Mesenteric fat pad (tissue), 1 donor: Measurements from ENCODE around the gene CSTPP1. TPM values are rescaled to one million over a fixed set of nuclear protein-coding genes. Genes with fewer than 3 reads are reported as not detected.

Experiments used
- DNase-seq: peaks from one replicate; pipeline ENCODE4 v3.0.0-alpha.2; 2020; ENCODE audit warnings: low spot score
- total RNA-seq: library from RNA; stranded (reverse); fragmentation: NEBNext Ultra II Directional; extraction: Animal tissue kit (Norgen Biotek cat#: 25700); gene quantifications from one replicate; pipeline ENCODE4 v1.2.1, GENCODE V29; 2021
- donor health status: DM: yes; HTN: yes; CAD: no.

Gene CSTPP1
- total RNA-seq, 1 donor from 2014 or later: 15.3 TPM

DNA sequence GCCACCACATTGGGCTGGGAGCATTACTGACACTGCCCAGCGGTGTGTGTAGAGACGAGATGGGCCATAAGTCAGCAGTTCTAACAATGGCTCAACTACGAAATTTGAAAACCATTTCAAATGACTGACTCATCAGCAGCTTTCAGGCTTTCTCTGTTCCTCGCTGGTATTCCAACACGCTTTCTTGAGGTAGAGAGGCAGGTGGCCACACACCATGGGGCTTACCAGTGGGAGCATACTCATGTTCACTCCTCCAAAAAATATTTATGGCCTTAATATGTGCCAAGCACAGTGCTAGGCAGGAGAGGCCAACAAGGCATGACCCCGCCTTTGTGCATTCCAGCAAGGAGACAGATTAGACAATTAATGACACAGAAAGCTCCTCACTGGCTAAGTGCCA, 219.8 kb downstream of the CSTPP1 start:
- no peak for DNase-seq

DNA sequence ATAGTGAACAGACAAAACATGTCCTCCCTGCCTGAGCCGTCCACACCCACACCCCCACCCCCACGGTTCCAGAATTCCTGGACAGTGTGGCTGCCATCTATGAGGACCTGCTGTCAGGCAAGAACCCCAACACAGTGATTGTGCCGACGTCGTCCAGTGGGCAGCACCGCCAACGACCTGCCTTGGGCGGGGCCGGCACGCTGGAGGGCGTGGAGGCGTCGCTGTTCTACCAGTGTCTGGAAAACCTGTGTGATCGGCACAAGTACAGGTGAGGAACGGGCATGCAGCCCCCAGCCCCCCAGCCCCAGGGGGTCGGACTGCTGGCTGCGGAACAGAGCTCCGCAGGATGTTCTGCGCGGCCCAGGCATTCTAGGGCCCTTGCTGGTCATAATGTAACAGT, 220.4 kb downstream of the CSTPP1 start:
- no peak for DNase-seq

DNA sequence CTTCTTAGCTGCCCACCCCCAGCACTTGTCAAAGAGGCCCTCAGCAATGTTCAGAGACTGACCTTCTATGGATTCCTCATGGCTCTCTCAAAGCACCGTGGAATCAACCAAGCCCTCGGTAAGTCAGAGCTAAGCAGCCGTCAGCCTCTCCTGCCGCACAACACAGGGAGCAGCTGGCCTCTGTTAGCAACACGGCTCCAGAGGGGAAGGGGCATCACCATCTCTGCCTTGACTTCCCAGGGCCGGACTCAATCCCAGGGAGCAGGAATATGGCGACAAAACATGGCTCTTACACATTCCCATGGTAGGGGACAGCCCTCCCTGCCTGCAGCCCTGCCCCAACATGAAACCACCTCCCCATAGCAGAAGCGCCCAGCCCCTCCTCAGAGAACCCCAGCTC, 221.2 kb downstream of the CSTPP1 start:
- no peak for DNase-seq

DNA sequence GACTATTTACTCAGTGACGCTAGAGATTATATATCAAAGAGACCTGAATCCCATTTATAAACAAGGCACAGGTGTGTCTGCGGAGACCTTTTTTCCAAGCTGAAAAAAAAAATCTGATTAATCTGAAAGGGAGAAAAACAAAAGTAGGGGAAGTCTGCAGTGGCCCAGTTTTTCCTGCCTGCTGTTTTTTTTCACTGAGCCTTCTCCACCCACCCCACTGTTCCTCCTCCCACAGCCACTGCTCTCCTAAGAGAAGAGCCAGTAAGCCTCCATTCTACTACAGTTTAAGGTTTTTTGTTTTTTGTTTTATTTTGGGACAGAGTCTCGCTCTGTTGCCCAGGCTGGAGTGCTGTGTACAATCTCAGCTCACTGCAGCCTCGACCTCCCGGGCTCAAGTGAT, 221.7 kb downstream of the CSTPP1 start:
- no peak for DNase-seq

DNA sequence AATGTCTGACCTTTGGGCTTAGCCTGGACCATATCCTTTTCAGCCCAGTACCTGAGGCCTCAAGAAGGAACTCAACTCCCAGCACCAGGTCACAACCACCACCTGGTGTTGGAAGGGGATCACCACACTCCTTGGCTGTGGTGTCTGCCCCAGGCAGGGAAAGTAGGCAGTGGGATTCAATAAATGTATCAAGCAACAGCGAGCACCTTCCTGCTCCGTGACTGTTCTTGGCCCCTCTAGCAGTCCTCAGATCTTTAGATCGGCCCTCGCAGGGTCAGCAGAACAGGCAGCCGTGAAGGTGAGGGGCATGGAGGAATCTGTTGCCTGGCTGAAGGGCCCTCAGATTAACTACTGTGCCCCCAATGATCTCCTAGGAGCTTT, 224.2 kb downstream of the CSTPP1 start:
- DNase-seq: no peak

DNA sequence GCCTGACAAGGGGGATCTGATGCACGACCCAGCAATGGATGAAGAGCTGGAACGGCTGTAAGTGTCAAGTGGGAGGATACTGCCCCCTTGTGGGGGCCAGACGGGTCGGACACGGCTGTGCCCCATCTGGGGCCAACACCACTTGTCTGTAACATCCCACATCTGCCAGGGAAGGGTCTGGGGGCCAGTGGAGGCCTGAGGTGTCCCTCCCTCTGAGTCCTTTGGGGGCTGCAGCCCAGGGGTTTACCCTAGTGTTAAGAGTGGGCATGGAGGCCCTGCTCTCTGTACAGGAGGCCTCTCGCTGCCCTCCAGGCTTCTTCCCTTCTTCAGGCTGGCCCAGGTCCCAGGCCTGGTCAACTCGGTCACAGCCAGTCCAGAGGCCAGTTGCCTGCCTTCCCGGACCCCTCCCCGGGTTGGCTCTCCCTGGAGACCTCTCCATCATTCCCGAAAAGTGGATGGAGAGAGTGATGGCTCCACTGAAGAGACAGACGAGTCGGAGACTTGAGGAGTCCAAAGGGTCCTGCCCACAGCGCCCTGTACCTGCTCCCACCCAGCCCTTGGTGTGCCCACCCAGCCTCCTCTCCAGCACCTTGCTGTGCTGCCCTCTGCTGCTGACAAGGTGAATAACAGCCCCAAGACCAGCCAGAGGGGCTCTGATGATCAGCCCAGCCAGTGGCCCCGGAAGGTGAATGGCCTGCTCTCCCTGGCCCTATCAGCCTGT, 224.7 kb downstream of the CSTPP1 start:
- no peak for DNase-seq

DNA sequence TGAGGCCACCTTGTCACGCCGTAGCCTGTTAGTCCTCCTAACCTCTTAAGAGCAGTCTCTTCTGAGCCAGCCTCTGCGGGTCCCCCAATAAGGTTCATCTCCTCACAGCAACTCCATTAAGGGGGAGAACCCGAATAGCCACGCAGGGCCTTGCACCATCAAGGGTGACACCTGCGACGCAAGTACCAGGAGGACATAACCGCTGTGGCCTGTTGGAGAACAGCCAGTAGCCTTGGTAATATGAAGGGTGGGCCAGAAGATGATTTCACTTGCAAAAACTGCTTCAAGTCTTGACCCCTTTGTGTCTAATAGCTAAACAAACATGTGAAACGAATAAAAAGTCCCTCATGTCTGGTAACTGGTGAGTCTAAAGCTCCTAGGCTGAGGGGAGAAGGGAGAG, 225.3 kb downstream of the CSTPP1 start:
- DNase-seq: no peak

DNA sequence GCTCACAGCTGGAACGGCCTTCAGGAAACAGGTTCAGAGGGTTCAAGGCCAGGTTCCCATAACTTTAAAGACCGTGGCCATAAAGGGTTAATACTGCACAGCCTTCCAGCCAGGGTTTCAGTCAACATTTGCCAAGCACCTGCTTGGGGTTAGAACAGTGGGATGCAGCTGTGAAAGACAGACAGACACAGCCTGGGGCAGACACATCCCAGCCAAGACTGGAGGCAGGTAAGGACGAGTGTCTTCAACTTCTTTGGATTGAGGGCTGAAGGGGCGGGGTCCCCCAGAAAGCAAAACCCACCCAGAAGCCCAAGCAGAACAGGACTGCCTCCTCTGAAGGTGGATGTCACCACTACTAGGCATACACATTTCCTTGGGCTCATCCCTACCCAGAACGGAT, 225.9 kb downstream of the CSTPP1 start:
- no peak for DNase-seq

DNA sequence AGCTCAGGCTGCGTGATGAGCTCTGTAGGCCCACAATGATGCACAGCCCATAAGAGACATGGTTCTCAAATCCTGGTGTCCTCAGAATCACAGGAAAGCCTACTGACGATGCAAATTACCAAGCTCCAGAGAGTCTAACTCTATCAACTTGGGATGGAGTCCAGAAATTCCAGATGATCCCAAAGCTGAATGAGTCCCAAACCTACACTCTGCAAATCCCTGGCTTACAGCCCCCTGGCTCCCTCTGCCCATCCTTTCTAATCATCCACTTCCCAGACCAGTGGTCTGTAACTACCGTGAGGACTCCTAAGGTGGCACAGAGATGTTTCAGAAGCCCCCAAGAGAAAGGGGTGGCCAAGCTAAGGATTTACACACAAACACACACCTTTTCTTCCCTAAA, 226.6 kb downstream of the CSTPP1 start:
- DNase-seq: no peak

DNA sequence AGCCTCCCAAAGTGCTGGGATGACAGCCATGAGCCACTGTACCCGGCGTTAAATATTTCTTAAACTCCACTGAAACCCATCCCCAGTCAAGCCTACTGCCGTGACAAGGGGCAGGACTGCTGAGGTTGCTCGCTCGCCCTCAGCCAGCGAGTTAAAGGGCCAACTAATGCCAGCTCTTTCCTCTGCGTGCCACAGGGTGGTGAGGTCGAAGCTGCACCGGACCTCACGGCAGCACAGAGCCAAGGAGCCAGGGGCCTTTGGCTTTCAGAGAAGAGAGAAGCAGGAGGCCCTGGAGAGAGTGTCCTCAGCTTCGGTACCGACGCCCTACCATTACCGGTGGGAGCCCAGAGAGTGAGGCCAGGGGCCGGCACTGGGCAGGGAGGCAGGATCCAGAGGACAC, 227.3 kb downstream of the CSTPP1 start:
- no peak for DNase-seq

DNA sequence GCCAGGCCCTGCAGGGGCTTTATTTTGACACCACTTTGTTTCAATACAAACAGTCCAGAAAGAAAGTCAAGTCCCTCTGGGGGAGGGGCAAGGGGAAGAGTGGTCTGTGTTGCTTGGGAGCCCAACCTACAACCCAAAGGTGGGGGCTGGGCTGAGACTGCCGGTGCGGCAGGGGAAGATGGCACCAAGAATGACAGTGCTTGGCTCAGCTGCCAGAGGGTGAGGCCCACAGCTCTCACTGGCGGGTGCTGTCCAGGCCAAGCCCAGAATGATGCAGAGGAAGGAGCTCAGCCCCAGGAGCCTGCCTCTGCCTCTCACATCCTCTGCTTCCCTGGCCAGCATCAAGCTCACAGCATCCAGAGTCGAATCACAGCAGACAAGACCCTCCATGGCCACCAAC, 227.8 kb downstream of the CSTPP1 start:
- DNase-seq: no peak

DNA sequence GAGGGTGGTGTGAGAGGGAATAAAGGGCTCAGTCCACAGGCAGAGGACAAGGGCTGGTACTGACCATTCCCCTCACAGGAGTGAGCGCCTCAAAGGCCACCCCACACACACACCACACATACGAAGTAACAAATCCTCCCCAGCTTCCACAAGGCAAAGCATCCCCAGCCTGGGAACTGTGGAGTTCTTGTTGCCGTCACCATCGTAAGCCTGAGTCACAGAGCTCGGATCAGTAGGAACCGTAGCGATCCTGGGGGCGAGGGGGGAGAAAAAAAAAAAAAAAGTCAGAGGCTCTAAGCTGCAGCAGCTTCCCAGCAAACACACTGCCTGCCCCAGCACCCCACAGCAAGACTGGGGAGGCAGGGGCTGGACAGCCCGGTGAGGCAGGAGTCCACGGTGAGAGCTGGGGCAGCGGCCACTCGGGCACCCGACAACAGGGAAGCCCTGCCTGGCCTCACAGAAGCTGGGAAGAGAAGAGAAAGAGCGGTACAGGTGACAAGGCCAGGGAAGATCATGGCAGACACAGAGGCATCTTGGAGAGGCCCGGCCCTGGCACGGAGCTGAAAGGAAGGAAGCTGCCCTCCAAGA, 228.8 kb downstream of the CSTPP1 start:
- DNase-seq: no peak

DNA sequence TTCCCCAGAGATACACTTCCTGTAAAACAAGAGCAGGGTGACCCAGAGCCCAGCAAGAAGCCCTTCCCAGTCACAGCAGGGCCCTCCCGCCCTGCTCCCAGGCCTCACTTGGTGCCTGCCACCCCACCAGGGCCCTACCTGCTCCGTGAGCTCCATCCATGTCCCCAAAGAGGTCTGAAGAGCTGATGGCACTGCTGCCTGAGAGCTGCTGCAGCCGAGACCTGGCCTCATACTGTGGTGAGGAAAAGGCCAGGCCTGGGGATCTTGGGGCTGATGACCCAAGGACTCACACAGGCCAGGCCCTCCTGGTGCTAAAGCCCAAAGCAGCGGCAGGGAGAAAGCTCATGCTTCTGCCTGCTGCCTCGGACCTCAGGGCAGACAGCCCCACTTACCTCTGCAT, 229.8 kb downstream of the CSTPP1 start:
- DNase-seq: no peak

DNA sequence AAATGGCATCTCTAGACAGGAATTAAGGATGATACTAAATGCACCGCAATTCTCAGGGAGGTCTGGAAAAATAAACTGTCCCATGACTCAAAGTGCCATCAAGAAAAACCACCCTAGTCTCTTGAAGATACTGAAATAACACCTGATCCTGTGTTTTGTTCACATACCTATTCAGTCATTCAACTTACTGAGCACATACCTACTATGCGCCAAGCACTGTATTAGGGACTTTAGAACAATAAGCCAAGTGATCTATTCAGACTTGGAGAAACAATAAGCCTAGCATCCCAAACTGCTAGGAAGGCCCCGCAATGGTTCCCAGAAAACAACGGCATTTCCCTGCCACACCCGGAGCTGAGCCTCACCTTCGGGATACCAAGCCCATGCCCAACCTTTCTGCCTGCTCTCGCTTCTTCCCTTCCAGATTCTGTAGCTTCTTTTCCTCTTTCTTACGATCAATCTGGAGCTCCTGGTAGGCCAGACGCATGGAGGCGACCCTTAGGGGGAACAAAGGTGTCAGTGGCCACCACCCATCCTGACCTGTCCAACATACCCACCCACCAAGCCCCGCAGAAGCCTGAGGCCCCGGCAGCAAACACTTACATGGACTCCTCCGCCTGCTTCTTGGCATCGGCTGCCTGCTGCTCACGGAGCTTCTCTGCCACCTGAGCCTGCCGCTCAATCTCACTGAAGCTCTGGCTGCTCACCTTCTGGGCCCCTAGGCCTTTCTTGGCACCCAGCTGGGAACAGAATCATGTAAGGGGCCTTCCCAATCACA, 234.7 kb downstream of the CSTPP1 start:
- DNase-seq: no peak

DNA sequence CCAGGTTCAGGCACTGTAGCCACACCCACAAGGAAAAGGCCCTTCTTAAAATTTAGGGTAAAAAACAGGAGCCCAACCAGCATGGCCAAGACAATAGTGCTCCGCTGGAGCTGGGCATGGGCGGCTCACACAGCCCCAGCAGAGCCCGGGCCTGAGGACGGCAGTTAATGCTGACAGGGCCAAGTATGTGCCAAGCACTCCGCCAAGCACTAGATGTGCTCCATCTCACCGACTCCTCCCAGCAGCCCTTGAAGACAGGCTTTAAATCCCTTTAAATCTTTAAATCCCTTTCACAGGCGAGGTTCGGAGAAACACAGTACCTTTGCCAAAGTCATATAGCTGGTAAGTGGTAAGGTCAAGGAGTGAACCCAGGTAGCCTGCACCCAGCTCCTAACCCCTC, 235.3 kb downstream of the CSTPP1 start:
- no peak for DNase-seq

DNA sequence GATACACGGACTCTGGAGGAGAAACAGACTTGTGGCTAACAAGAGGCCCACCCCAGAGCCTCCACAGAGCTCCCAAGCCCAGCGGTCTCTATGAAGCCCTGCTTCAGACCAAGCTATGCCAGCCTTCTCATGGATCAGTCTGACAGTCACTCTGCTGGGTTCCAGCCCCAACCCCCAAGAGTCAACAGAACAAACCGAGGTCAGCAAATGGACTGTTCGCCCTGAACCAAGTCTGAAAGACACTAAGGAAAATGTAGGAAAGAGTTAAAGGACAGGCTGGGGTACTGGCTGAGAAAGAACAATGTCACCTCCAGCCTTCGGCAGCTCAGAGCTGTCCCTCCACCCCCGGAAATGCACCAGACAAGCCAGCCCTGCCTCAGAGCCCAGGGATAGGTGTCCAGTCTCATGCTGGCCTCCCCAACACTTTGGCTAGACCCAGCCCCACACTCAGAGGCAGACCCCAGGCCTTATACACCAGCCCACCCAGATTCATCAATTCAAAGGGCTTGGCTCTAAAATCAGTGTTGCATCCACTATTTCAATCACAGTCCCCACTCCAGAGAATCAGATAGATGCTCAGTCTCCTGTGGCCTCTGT, 236.3 kb downstream of the CSTPP1 start:
- no peak for DNase-seq

DNA sequence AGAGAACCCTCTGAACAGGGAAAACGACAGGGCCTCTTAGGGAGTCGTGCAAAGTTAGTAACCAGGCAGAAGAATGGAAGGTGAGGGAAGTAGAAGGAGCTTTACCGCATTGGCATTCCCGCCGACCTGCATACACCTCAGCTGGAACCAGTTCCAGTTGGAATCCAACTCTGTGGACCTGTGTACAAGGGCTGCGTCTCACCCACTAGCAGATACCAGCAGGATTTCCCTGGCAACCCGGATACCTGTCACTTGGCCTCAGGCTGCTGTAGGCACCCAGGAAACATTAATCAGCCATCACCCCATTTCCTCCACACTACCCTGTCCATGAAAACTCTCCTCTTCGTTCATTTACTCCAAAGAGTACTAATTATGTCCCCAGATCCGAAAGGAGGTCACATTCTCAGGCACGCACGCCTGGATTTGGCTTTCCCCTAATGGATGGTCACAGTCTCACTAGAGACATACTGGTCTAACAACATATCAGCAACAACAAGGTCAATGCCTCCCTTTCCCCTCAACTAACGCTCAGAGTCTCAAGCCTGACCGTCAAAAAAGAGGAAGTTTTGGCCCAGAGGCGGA, 239.3 kb downstream of the CSTPP1 start:
- no peak for DNase-seq

DNA sequence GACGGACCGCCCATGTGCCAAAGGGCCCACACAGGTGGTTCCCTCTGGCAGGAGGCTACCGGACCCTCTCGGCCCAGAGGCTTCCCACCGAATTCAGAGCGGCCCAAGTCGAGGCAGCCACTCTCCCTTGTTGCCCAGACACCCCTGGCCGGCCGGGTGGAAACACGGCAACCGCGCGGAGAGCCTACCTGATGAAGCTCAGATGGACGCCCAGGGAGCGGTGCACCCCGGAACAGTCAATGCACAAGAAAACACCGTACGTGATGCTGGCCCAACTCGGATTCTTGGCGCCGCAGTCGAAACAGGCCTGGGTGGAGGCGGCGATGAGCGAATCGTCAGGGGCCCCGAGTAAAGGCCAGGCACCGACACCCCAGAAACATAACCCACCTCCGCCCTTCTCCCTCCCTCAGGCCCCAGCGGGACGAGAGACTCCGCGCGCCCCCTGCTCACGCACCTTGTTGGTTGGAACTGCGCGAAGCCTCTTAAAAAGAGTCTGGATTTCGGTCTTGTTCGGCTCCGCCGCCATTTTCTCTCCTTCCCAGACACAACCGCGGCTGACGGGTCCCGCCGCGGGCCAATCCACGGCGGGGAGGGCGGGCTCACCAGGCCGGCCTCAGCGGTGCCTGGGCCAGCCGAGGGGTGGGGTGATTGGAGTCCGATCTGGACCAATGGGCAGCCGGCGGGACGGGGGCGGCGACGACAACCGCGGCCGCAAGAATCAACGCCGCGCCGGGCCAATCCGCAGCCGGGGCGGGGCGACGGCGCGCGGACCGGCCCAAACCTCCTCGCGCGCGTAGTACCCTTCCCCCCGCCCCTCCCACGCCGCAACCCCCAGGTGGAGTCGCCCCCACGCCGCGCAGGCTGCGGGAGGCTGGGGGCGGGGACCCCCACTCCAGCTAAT, 240.0 kb downstream of the CSTPP1 start, which contains the start of gene ARFGAP2:
ARFGAP2 (minus strand) TSS at position 552 of the 901 bp plus-strand sequence; CDS start at position 526, 26 bp downstream.
- peak; percentile 98 for DNase-seq

DNA sequence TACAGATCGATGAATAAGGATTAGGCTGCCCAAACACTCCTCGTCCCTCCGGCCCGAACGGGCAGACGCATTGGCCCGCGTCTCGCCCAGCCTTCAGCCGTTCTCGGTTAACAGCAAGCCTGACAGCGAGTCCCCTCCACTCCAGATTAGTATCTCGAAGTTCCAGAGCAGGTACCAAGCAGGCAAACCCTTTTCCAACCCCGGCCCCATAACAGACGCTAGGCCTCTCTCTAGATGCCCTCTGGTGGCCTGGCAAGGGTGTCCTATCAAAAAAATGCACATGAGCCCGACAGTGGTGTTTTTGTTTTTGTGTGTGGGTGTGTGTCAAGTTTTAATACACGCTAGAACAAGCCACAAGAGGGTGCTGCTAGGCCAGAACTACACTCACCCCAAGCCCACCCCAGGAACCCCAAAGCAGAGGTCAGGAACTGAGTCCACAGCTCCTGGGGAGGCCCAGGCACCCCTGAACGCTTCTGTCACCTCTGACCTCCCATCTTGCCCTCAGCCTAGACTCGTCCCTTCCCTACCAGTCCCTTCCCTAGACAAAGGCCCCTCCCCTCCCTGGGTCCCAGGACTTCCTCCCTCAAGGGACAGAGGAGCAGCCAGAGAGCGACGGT, 240.8 kb downstream of the CSTPP1 start:
- no peak for DNase-seq

DNA sequence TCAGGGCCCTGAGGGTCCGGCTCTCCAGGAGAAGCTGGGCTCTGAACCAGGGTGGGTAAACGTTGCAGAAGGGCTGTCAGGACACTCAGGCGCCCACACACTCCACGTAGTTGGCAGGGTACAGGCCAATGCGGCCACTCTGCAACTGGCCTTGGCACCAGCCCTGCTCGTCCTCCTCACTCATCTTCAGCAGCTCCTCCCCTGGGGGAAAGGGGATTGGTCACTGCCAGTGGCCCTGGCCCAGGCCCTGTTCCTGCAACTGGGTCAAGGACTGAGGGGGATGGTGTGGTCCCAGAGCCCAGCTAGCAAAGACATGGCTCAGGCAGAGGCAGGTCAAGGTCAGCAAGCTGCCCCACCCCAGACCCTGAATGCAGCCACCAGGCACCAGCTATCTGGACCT, 241.3 kb downstream of the CSTPP1 start:
- no peak for DNase-seq
